TTC549 (cell line): ENCODE data around the gene DNAJC18.

Experiments
- FAIRE-seq: peaks from 2 replicates; lab custom pipeline; 2012; peaks lifted over from hg19 to GRCh38; lab: Jason Lieb, UNC

Gene DNAJC18

GRCh38 chr5:139403418-139403786 is 35.9 kb downstream of the DNAJC18 start:
- no peak for FAIRE-seq

GRCh38 chr5:139402561-139403158 is 36.7 kb downstream of the DNAJC18 start:
- no peak for FAIRE-seq

GRCh38 chr5:139401546-139401945 is 37.8 kb downstream of the DNAJC18 start:
- FAIRE-seq: no peak

DNA sequence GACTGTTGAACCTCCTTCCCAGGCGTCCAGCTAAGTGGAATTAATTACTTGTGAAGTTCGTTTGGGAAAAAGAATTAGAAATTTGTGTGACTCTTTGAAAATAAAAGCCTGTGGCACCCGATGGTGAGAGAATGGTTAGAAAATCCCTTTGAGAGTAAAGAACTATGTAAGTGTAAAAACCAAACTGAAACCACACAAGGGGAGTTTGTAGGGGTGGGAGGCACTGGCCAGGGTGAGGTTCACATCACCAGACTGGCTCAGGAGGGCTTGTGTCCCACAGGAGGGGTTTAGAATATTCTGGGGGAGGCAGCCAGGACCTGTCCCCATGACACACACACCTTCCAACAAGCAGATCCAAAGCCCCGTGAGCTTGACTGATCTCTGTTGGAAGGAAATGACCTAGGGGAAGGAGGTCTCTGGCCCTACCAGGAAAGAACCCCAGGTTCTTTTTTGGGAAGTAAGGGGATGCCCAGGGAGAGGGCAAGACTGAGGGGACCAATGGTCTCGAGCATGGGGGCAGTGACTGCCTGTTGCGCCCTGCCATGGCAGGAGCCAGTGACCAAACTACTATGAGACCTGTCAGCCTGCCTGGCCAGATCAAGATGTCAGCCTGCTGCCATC is 39.7 kb downstream of the DNAJC18 start:
- FAIRE-seq: no peak

- FAIRE-seq: no peak
These were observed 41.4 kb downstream of the DNAJC18 start for GRCh38 chr5:139397921-139398320.

- FAIRE-seq: no peak
These were observed 42.6 kb downstream of the DNAJC18 start for GRCh38 chr5:139396691-139397090.

- no peak for FAIRE-seq
These were observed 43.3 kb downstream of the DNAJC18 start for GRCh38 chr5:139395844-139396640.

GRCh38 chr5:139394654-139395566 is 44.4 kb downstream of the DNAJC18 start, which contains the start of gene PROB1:
Gene PROB1 (minus strand): TSS chr5:139395104. CDS start chr5:139395081, 23 bp downstream.
- no peak for FAIRE-seq

- FAIRE-seq: no peak
These were observed 45.1 kb downstream of the DNAJC18 start for GRCh38 chr5:139394123-139394653.

GRCh38 chr5:139393497-139394122 is 45.7 kb downstream of the DNAJC18 start:
- no peak for FAIRE-seq

GRCh38 chr5:139392678-139393496 is 46.4 kb downstream of the DNAJC18 start:
- no peak for FAIRE-seq

DNA sequence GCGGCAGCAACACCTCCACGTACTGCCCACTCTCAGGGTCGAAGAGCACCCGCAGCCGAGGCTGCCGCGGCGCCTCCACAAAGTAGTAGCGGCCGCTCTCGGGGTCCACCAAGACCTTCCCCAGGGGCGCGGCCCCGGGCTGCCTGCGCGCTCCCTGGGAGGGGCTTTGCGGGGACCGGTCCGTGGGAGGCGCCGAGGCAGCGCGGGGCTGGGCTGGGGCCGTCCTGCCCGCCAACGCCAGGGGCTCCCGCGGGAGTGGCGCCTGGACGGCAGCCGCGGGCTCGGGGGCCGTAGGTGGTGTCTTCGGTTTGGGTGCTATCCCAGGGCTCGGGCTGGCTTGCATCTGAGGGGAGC is 47.0 kb downstream of the DNAJC18 start:
- FAIRE-seq: no peak

- FAIRE-seq: no peak
These were observed 47.6 kb downstream of the DNAJC18 start for GRCh38 chr5:139391570-139392323.

- no peak for FAIRE-seq
These were observed 48.4 kb downstream of the DNAJC18 start for GRCh38 chr5:139390639-139391569.

GRCh38 chr5:139389701-139390638 is 49.4 kb downstream of the DNAJC18 start, which contains the start of gene MZB1:
Gene MZB1 (minus strand): TSS chr5:139389913. CDS start chr5:139389856, 57 bp downstream.
- FAIRE-seq: no peak

DNA sequence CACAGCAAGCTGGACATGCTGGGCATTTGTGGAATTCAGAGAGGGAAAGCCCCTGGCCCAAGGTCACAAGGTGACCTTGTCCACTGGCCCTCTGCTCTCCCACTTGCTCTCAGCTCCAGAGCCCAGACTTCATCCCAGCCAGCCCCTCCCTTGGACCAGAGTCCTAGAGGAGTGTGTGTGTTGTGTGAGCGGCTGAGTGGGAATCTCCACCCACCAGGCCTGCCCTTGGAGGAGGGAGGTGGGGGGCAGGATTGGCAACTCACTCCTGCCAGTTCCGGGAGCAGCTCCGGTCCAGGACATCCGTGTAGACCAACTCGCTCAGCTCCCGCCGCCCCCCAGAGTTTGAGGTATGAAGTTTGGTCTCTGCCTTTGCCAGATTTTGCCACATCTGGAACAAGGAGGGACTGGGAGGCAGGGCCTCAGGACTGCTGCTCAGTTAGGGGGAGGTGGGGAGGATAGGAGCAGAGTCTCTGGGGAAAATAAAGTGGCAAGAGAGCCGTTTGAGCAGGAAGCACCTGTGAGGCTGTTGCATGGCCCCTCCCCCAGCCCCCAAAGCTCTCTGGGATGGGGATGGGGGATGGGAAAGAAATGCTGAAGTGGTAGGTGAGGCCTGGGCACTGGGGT is 51.0 kb downstream of the DNAJC18 start:
- FAIRE-seq: no peak

GRCh38 chr5:139387611-139388197 is 51.6 kb downstream of the DNAJC18 start:
- no peak for FAIRE-seq
